Measurements from ENCODE around the gene AUTS2. TPM values are rescaled to one million over a fixed set of nuclear protein-coding genes. Genes with fewer than 3 reads are reported as not detected.

AUTS2 gene
- total RNA-seq, 1 experiment from 2014 or later = 256 TPM

- Histone ChIP-seq H4K5ac (ENCODE audit: insufficient read length, low read depth, low read length) (no peak overlapping the region), H3K79me2 (ENCODE audit: insufficient read depth, low read length) (no peaks in the 10 kb centered on the region), H4K8ac (replicated peaks; ENCODE audit: insufficient read length, low read depth, low read length) (no peak overlapping the region), H3K23ac (ENCODE audit: insufficient read length, low read depth, low read length) (no peak overlapping the region), H3K79me1 (ENCODE audit: insufficient read depth, low read depth, low read length, poor library complexity, severe bottlenecking) (no peaks in the 10 kb centered on the region), H2BK20ac (ENCODE audit: low read depth, low read length, poor library complexity, severe bottlenecking) (no peak overlapping the region), H3K18ac (ENCODE audit: insufficient read length, low read depth, low read length) (no peak overlapping the region), H4K91ac (ENCODE audit: insufficient read length, low read depth, low read length) (no peak overlapping the region), H2BK15ac (ENCODE audit: low read depth, low read length) (no peak overlapping the region), H3K4me1 (ENCODE audit: insufficient read depth, low read length) (0 out of 2 replicates have a peak, but pooled peaks cover under 1% of the 10 kb centered on the region), H3K4me2 (ENCODE audit: insufficient read depth, insufficient read length, low read length) (no peak overlapping the region), H4K20me1 (ENCODE audit: control insufficient read depth, insufficient read depth, insufficient read length) (peaks cover 4% of the 10 kb centered on the region), H3K27ac (ENCODE audit: insufficient read length, low read depth, low read length) (no peak overlapping the region), H2AK5ac (ENCODE audit: insufficient read length, low read length) (no peak overlapping the region), H3K56ac (ENCODE audit: insufficient read length, low read depth, low read length) (no peak overlapping the region), H3T11ph (ENCODE audit: low read length) (no peak overlapping the region), H3K9ac (ENCODE audit: extremely low read depth, insufficient read length, low read length) (no peak overlapping the region), H2BK12ac (ENCODE audit: insufficient read length, low read depth, low read length) (no peak overlapping the region), H3K4ac (ENCODE audit: low read depth, low read length) (no peak overlapping the region), H3K23me2 (ENCODE audit: insufficient read length, low read depth, low read length, poor library complexity, severe bottlenecking) (no peaks in the 10 kb centered on the region), H3K9me3 (ENCODE audit: control insufficient read depth, low read depth, low read length) (no peaks in the 10 kb centered on the region), H3K14ac (ENCODE audit: insufficient read depth, low read length) (no peak overlapping the region), H2AFZ (ENCODE audit: low read length) (no peak overlapping the region), H3K27me3 (ENCODE audit: insufficient read depth, low read length) (peaks cover 82% of the 10 kb centered on the region), H2BK5ac (ENCODE audit: insufficient read length, low read length) (no peak overlapping the region), H2BK120ac (ENCODE audit: low read depth, low read length, poor library complexity, severe bottlenecking) (no peak overlapping the region)
- Mint-ChIP-seq H3K9me3 (no peaks in the 10 kb centered on the region; a peak in 1 of 5 replicates), H3K36me3 (ENCODE audit: insufficient read depth in 1 of 3, low read depth in 3 of 3) (no peaks in the 10 kb centered on the region), H3K4me1 (peaks cover 37 to 38% of the 10 kb centered on the region in 2 experiments), H3K27ac (no peak overlapping the region), H3K27me3 (ENCODE audit: low read depth) (peaks cover 100% of the 10 kb centered on the region), H3K4me3 (no peak overlapping the region)
- TF ChIP-seq CTCF (conservative IDR thresholded peaks at IDR 0.05) = no peak
- no peak for DNase-seq
- no CpG with 5 or more reads among the region's 4 CpGs for WGBS (ENCODE audit: extremely low coverage, insufficient read length, low lambda C conversion rate)
These were observed 21.8 kb downstream of the AUTS2 start for GRCh38 chr7:69620063-69620462.

Measured in H9 (cell line).